HG03097 (cell line): Measurements from ENCODE around the gene HMGB2.

Experiments
- ATAC-seq: cut with Tn5 transposase; IDR thresholded peaks from one replicate; pipeline ENCODE4 v1.9.1; 2021; ENCODE audit not compliant: unreplicated experiment, low FRiP score

HMGB2 gene

GRCh38 chr4:173334891-173335752 lies 964 bp upstream of the HMGB2 start:
- peak; percentile 41 for ATAC-seq

- no peak for ATAC-seq
Measured at GRCh38 chr4:173333658-173334084, 487 bp downstream of the HMGB2 start.

- no peak for ATAC-seq
Measured at GRCh38 chr4:173332963-173333657, 1.0 kb downstream of the HMGB2 start.

- ATAC-seq: no peak
Measured at GRCh38 chr4:173332021-173332487, 2.1 kb downstream of the HMGB2 start.

GRCh38 chr4:173330590-173330989 lies 3.6 kb downstream of the HMGB2 start:
- no peak for ATAC-seq

- no peak for ATAC-seq
Measured at GRCh38 chr4:173328236-173328901, 5.8 kb downstream of the HMGB2 start.

GRCh38 chr4:173325007-173325736 lies 9.0 kb downstream of the HMGB2 start:
- ATAC-seq: no peak

- ATAC-seq: no peak
Measured at GRCh38 chr4:173319696-173320095, 14.5 kb downstream of the HMGB2 start.

- no peak for ATAC-seq
Measured at GRCh38 chr4:173318648-173319211, 15.4 kb downstream of the HMGB2 start.

GRCh38 chr4:173318240-173318639 lies 15.9 kb downstream of the HMGB2 start:
- ATAC-seq: no peak

- no peak for ATAC-seq
Measured at GRCh38 chr4:173317004-173317403, 17.2 kb downstream of the HMGB2 start.

GRCh38 chr4:173316060-173316459 lies 18.1 kb downstream of the HMGB2 start:
- ATAC-seq: no peak

GRCh38 chr4:173314715-173315114 lies 19.4 kb downstream of the HMGB2 start:
- no peak for ATAC-seq

- ATAC-seq: no peak
Measured at GRCh38 chr4:173311368-173311767, 22.8 kb downstream of the HMGB2 start.

- ATAC-seq: no peak
Measured at GRCh38 chr4:173307778-173308177, 26.4 kb downstream of the HMGB2 start.

- ATAC-seq: peak; percentile 56
Measured at GRCh38 chr4:173301518-173302201, 32.5 kb downstream of the HMGB2 start.

- no peak for ATAC-seq
Measured at GRCh38 chr4:173294444-173294843, 39.7 kb downstream of the HMGB2 start.

GRCh38 chr4:173293663-173294062 lies 40.5 kb downstream of the HMGB2 start:
- ATAC-seq: no peak

GRCh38 chr4:173291899-173292298 lies 42.3 kb downstream of the HMGB2 start:
- ATAC-seq: no peak

- no peak for ATAC-seq
Measured at GRCh38 chr4:173289353-173289727, 44.8 kb downstream of the HMGB2 start.
